Smooth muscle cell of the umbilical artery (primary cell): Measurements from ENCODE around the gene ARL4A. TPM values are rescaled to one million over a fixed set of nuclear protein-coding genes. Genes with fewer than 3 reads are reported as not detected.

Experiments
- total RNA-seq: library from RNA; depleted of rRNA; stranded (reverse); fragments of >200 nt; gene quantifications from 2 replicates; pipeline ENCODE4 v1.2.3, GENCODE V29; 2014

Gene ARL4A, protein sequence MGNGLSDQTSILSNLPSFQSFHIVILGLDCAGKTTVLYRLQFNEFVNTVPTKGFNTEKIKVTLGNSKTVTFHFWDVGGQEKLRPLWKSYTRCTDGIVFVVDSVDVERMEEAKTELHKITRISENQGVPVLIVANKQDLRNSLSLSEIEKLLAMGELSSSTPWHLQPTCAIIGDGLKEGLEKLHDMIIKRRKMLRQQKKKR
- 21.0 and 56.7 TPM in 2 replicates for total RNA-seq

DNA sequence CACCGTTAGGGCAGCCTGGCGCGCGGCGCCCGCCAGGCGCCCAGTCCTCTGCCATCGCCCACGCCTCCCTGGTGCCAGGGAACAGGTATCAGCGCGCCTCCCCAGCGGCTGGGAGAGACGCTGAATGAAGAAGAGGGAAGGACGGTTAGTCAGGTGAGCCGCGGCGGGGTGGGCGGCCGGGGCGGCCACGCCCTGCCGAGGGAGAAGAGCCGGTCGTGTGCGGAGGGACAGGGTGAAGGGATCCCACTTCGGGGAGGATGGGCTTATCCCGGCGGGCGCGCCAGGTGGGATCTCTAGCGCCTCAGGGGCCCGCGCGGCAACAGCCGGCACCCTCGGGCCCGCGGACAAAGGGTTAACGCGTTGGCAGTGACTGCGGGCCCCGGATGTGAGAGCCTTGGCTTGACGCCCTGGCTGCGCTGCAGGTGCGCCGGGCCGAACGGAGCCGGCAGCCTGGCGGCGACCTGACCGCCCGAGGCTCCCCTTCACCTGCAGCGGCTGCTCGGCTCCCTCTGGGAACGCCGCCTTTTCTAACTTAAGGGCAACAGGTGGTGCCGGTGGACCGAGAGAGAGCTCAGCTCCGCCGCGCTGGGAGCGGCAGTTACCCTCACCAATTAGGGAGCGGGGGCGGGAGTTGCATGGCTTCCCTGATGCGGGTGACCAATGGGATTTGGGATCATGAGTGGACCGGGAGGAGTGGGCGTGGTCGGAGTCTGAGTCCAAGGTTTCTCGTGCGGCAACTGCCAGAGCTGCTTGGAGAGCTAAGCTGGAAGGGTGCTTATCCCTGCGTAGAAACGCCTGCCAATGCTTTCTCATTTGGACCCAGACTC, at the start of gene ARL4A:
ARL4A (plus strand) TSS at position 743 of the 827 bp plus-strand sequence. CDS start 622 bp downstream, outside the sequence.

Other genes starting within 250 kb of the ARL4A start
- gene SCIN, start 116.9 kb upstream of the ARL4A start, total RNA-seq: 6.2 and 11.3 TPM in 2 replicates